Ascending aorta (tissue), 2 donors: ENCODE measurements around the gene BMP8B. TPM values are rescaled to one million over a fixed set of nuclear protein-coding genes. Genes with fewer than 3 reads are reported as not detected.

Experiments
- DNase-seq, 2 donors: peaks; one replicate each; pipeline ENCODE4 v3.0.0-alpha.2; 2019; ENCODE audit warnings: low spot score in 2 of 2
- H3K27ac ChIP-seq, 2 donors: fragments of 200-600 bp; sonication (generic); one replicate each; pipeline ENCODE4 v1.5.1; 2016 to 2017; ENCODE audit warnings: mild to moderate bottlenecking in 1 of 2
- H3K27me3 ChIP-seq: fragments of 200-600 bp; sonication (generic); one replicate; pipeline ENCODE4 v1.5.1; 2017
- H3K36me3 ChIP-seq, 2 donors: fragments of 200-600 bp; sonication (generic); one replicate each; pipeline ENCODE4 v1.5.1; 2016
- H3K4me1 ChIP-seq, 2 donors: fragments of 200-600 bp; sonication (generic); one replicate each; pipeline ENCODE4 v1.5.1; 2016 to 2017; ENCODE audit warnings: mild to moderate bottlenecking in 1 of 2
- H3K4me3 ChIP-seq, 2 donors: fragments of 200-600 bp; sonication (generic); one replicate each; pipeline ENCODE4 v1.5.1; 2016 to 2017; ENCODE audit warnings: mild to moderate bottlenecking in 1 of 2
- H3K9me3 ChIP-seq, 2 donors: fragments of 200-600 bp; sonication (generic); one replicate each; pipeline ENCODE4 v1.5.1; 2016
- CTCF ChIP-seq, 3 experiments: fragments of 200-600 bp in 2 of 3; fragments of 450-650 bp in 1 of 3; sonication (generic) in 2 of 3; IDR thresholded peaks; one replicate each; pipeline ENCODE4 v1.5.1; 2016 to 2019; ENCODE audit warnings: antibody characterized with exemption in 3 of 3, mild to moderate bottlenecking in 1 of 3, moderate library complexity in 1 of 3
- intact Hi-C: fragments of 100-400 bp; cut with DNase I; formaldehyde crosslinking; loops from one replicate; pipeline ENCODE4 v1.15.1; 2023
- total RNA-seq: library from RNA; depleted of rRNA; stranded (reverse); fragments of >200 nt; gene quantifications from one replicate; pipeline ENCODE4 v1.1.0, GENCODE V29; 2016

Gene BMP8B
- total RNA-seq, 1 donor from 2014 or later, result not detected

GRCh38 chr1:39753132-39754025, 35.3 kb downstream of the BMP8B start:
- Histone ChIP-seq H3K27me3 (no peaks in the 10 kb centered on the region), H3K9me3 (no peaks in the 10 kb centered on the region), H3K27ac (peak overlapping the region; percentile 67 to 77), H3K36me3 (peaks cover 63 to 85% of the 10 kb centered on the region in 2 donors), H3K4me3 (no peak overlapping the region), H3K4me1 (peaks cover 3 to 6% of the 10 kb centered on the region in 2 donors)
- DNase-seq, result no peak
- TF ChIP-seq CTCF (IDR thresholded peaks at IDR 0.05), result no peak
- intact Hi-C loops, result no loop called here

DNA sequence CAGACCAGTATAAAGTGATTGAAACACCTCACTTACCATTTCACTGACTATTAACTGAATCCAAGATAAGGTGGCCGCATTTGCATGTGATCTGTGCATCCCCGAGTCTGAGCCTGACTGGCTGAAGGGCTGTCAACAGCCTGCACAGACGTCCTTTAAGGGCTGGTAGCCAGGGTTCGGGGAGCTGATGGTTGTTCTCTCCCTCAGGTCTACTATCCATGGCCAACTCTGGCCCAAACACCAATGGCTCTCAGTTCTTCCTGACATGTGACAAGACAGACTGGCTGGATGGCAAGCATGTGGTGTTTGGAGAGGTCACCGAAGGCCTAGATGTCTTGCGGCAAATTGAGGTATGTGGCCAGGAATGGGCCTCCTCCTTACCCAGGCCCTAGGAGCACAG, 36.0 kb downstream of the BMP8B start:
- peak overlapping the region; percentile 67 to 77 for H3K27ac ChIP-seq
- no peaks in the 10 kb centered on the region for H3K9me3 ChIP-seq
- H3K36me3 ChIP-seq, result peaks cover 68 to 85% of the 10 kb centered on the region in 2 donors
- no peak for TF ChIP-seq CTCF (IDR thresholded peaks at IDR 0.05)
- DNase-seq, result no peak
- intact Hi-C loops, result no loop called here
- no peaks in the 10 kb centered on the region for H3K27me3 ChIP-seq
- peaks cover 3 to 6% of the 10 kb centered on the region in 2 donors for H3K4me1 ChIP-seq
- no peak overlapping the region for H3K4me3 ChIP-seq

GRCh38 chr1:39751595-39751994, 37.1 kb downstream of the BMP8B start:
- H3K27me3 ChIP-seq, result no peaks in the 10 kb centered on the region
- no peak overlapping the region for H3K27ac ChIP-seq
- no peak overlapping the region for H3K4me3 ChIP-seq
- intact Hi-C loops, result no loop called here
- peaks cover 68 to 86% of the 10 kb centered on the region in 2 donors for H3K36me3 ChIP-seq
- no peak for TF ChIP-seq CTCF (IDR thresholded peaks at IDR 0.05)
- peaks cover 3 to 6% of the 10 kb centered on the region in 2 donors for H3K4me1 ChIP-seq
- DNase-seq, result no peak
- no peaks in the 10 kb centered on the region for H3K9me3 ChIP-seq

DNA sequence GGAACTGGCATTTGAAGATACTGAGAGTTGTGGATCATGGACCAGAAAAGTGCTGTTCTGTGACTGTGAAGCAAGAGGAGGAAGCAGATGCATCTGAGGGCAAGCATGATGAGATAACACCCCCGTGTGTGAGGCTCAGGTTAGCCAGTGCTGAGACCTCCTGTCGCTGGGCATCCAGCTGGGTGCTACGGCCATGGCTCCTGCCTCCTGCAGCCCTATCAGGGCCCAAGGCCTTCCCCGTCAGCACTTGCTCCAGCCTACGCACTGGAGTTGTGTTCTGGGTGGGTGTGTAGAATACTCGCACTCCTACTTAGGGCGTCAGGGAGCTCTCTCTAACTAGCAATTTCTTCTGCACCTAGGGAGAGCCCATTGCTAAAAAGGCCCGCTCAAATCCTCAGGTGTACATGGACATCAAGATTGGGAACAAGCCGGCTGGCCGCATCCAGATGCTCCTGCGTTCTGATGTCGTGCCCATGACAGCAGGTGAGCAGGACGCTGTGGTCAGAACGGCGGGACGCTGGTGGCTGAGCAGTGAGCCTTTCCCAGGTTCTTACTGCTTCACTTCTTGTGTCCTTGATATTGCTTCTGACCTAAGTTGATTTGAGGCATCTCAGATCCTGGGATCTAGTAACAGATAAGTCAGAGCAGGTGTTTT, 43.5 kb downstream of the BMP8B start:
- H3K36me3 ChIP-seq, result peaks cover 88% of the 10 kb centered on the region in 2 donors
- H3K4me3 ChIP-seq, result no peak overlapping the region
- intact Hi-C loops, result no loop called here
- no peaks in the 10 kb centered on the region for H3K27me3 ChIP-seq
- no peak for TF ChIP-seq CTCF (IDR thresholded peaks at IDR 0.05)
- no peaks in the 10 kb centered on the region for H3K9me3 ChIP-seq
- no peak for DNase-seq
- H3K4me1 ChIP-seq, result no peaks in the 10 kb centered on the region
- H3K27ac ChIP-seq, result no peak overlapping the region

- intact Hi-C loops, result no loop called here
- no peak for TF ChIP-seq CTCF (IDR thresholded peaks at IDR 0.05)
- H3K36me3 ChIP-seq, result peaks cover 25 to 28% of the 10 kb centered on the region in 2 donors
- DNase-seq, result peak; percentile 49 to 95
- peak within 1 kb of the TSS; percentile 50 to 78 for H3K27ac ChIP-seq
- H3K4me3 ChIP-seq, result peak within 1 kb of the TSS; percentile 66 to 75
- H3K9me3 ChIP-seq, result no peaks in the 10 kb centered on the region
- peaks cover 0 to 7% of the 10 kb centered on the region in 2 donors for H3K4me1 ChIP-seq
- no peaks in the 10 kb centered on the region for H3K27me3 ChIP-seq
Measured at GRCh38 chr1:39738622-39739366, 49.9 kb downstream of the BMP8B start, which contains the start of gene PPIE. Gene PPIE (plus strand): TSS chr1:39738882. CDS start chr1:39738901, 19 bp downstream.
